ENCODE data around the gene KIAA0586. TPM values are rescaled to one million over a fixed set of nuclear protein-coding genes. Genes with fewer than 3 reads are reported as not detected.
"Not testable (repeated sequence)": the region's sequence is repeated elsewhere in the genome, so short reads cannot be mapped to it uniquely, and the experiment has no call there.

Gene KIAA0586
- total RNA-seq, 2 donors from 2014 or later: 37.3 to 47.2 TPM

- Mint-ChIP-seq H3K9me3 (no peaks in the 10 kb centered on the region), H3K36me3 (no peaks in the 10 kb centered on the region), H3K27ac (no peak overlapping the region)
- DNase-seq (ENCODE audit: low spot score in 2 of 2): no peak
- peak in 1 of 2 donors; percentile 28 for ATAC-seq
These were observed 136.5 kb downstream of the KIAA0586 start for GRCh38 chr14:58563978-58564377.

GRCh38 chr14:58565832-58566231 is 138.3 kb downstream of the KIAA0586 start:
- Mint-ChIP-seq H3K36me3 (no peaks in the 10 kb centered on the region), H3K9me3 (no peaks in the 10 kb centered on the region), H3K27ac (no peak overlapping the region)
- DNase-seq (ENCODE audit: low spot score in 2 of 2) (no peak), ATAC-seq (no peak)

- H3K36me3 Mint-ChIP-seq: no peaks in the 10 kb centered on the region
- DNase-seq (ENCODE audit: low spot score in 2 of 2) (no peak), ATAC-seq (no peak)
- no peak overlapping the region for H3K27ac Mint-ChIP-seq
- H3K9me3 Mint-ChIP-seq: no peaks in the 10 kb centered on the region
These were observed 139.5 kb downstream of the KIAA0586 start for GRCh38 chr14:58566979-58567378.

GRCh38 chr14:58568322-58568721 is 140.8 kb downstream of the KIAA0586 start:
- H3K36me3 Mint-ChIP-seq: no peaks in the 10 kb centered on the region
- H3K27ac Mint-ChIP-seq: no peak overlapping the region
- DNase-seq (ENCODE audit: low spot score in 2 of 2) (no peak), ATAC-seq (no peak)
- no peaks in the 10 kb centered on the region for H3K9me3 Mint-ChIP-seq

GRCh38 chr14:58571256-58571655 is 143.7 kb downstream of the KIAA0586 start:
- no peak for ATAC-seq
- no peak for DNase-seq (ENCODE audit: low spot score in 2 of 2)
- peak overlapping the region; percentile 88 to 96 for H3K27ac Mint-ChIP-seq
- H3K9me3 Mint-ChIP-seq: no peaks in the 10 kb centered on the region
- no peaks in the 10 kb centered on the region for H3K36me3 Mint-ChIP-seq

GRCh38 chr14:58571769-58572472 is 144.4 kb downstream of the KIAA0586 start:
- no peaks in the 10 kb centered on the region for H3K36me3 Mint-ChIP-seq
- DNase-seq (ENCODE audit: low spot score in 2 of 2) (peak in 1 of 2 donors; percentile 43), ATAC-seq (peak; percentile 89 to 92)
- H3K9me3 Mint-ChIP-seq: no peaks in the 10 kb centered on the region
- peak overlapping the region; percentile 88 to 96 for H3K27ac Mint-ChIP-seq

- no peaks in the 10 kb centered on the region for H3K36me3 Mint-ChIP-seq
- DNase-seq (ENCODE audit: low spot score in 2 of 2) (no peak), ATAC-seq (no peak)
- H3K9me3 Mint-ChIP-seq: no peaks in the 10 kb centered on the region
- H3K27ac Mint-ChIP-seq: peak overlapping the region; percentile 88 to 96
These were observed 144.9 kb downstream of the KIAA0586 start for GRCh38 chr14:58572473-58572853.

- Mint-ChIP-seq H3K9me3 (no peaks in the 10 kb centered on the region), H3K36me3 (no peaks in the 10 kb centered on the region), H3K27ac (peak overlapping the region in 1 of 2 donors; percentile 88)
- ATAC-seq (no peak), DNase-seq (ENCODE audit: low spot score in 2 of 2) (no peak)
These were observed 145.3 kb downstream of the KIAA0586 start for GRCh38 chr14:58572863-58573262.

GRCh38 chr14:58574623-58575022 is 147.1 kb downstream of the KIAA0586 start:
- H3K9me3 Mint-ChIP-seq: no peaks in the 10 kb centered on the region
- ATAC-seq: no peak
- no peak for DNase-seq (ENCODE audit: low spot score in 2 of 2)
- H3K36me3 Mint-ChIP-seq: no peaks in the 10 kb centered on the region
- H3K27ac Mint-ChIP-seq: no peak overlapping the region

- no peaks in the 10 kb centered on the region for H3K9me3 Mint-ChIP-seq
- H3K36me3 Mint-ChIP-seq: peaks cover 0 to 7% of the 10 kb centered on the region in 2 donors
- H3K27ac Mint-ChIP-seq: peak overlapping the region in 1 of 2 donors; percentile 14
- DNase-seq (ENCODE audit: low spot score in 2 of 2) (no peak), ATAC-seq (no peak)
These were observed 148.4 kb downstream of the KIAA0586 start for GRCh38 chr14:58575956-58576355.

- H3K9me3 Mint-ChIP-seq; H3K27ac Mint-ChIP-seq; DNase-seq (ENCODE audit: low spot score in 2 of 2); ATAC-seq: not testable (repeated sequence)
- H3K36me3 Mint-ChIP-seq: peaks cover 12 to 18% of the 10 kb centered on the region in 2 donors
These were observed 152.5 kb downstream of the KIAA0586 start for GRCh38 chr14:58580035-58580434.

GRCh38 chr14:58581389-58581788 is 153.9 kb downstream of the KIAA0586 start:
- H3K27ac Mint-ChIP-seq; H3K9me3 Mint-ChIP-seq; ATAC-seq; DNase-seq (ENCODE audit: low spot score in 2 of 2): not testable (repeated sequence)
- H3K36me3 Mint-ChIP-seq: peaks cover 12 to 18% of the 10 kb centered on the region in 2 donors

- Mint-ChIP-seq H3K27ac (no peak overlapping the region), H3K9me3 (peaks cover 6 to 10% of the 10 kb centered on the region in 2 donors), H3K36me3 (peaks cover 12 to 18% of the 10 kb centered on the region in 2 donors)
- no peak for ATAC-seq
- no peak for DNase-seq (ENCODE audit: low spot score in 2 of 2)
These were observed 156.9 kb downstream of the KIAA0586 start for GRCh38 chr14:58584383-58584782.

GRCh38 chr14:58587271-58587670 is 159.8 kb downstream of the KIAA0586 start:
- Mint-ChIP-seq H3K36me3 (peaks cover 10 to 12% of the 10 kb centered on the region in 2 donors), H3K27ac (no peak overlapping the region), H3K9me3 (peaks cover 6 to 10% of the 10 kb centered on the region in 2 donors)
- no peak for DNase-seq (ENCODE audit: low spot score in 2 of 2)
- ATAC-seq: no peak

- H3K27ac Mint-ChIP-seq; DNase-seq (ENCODE audit: low spot score in 2 of 2); ATAC-seq; H3K9me3 Mint-ChIP-seq; H3K36me3 Mint-ChIP-seq: not testable (repeated sequence)
These were observed 160.8 kb downstream of the KIAA0586 start for GRCh38 chr14:58588321-58588720.

GRCh38 chr14:58593977-58594376 is 166.5 kb downstream of the KIAA0586 start:
- peaks cover 8 to 12% of the 10 kb centered on the region in 2 donors for H3K36me3 Mint-ChIP-seq
- DNase-seq (ENCODE audit: low spot score in 2 of 2): no peak
- no peak overlapping the region for H3K27ac Mint-ChIP-seq
- ATAC-seq: peak in 1 of 2 donors; percentile 44
- peaks cover 7% of the 10 kb centered on the region in 2 donors for H3K9me3 Mint-ChIP-seq

GRCh38 chr14:58597041-58597440 is 169.5 kb downstream of the KIAA0586 start:
- peaks cover 8 to 12% of the 10 kb centered on the region in 2 donors for H3K36me3 Mint-ChIP-seq
- ATAC-seq (no peak), DNase-seq (ENCODE audit: low spot score in 2 of 2) (no peak)
- H3K27ac Mint-ChIP-seq: no peak overlapping the region
- H3K9me3 Mint-ChIP-seq: peaks cover 7% of the 10 kb centered on the region in 2 donors

All from activated naive CD4-positive, alpha-beta T cell treated with anti-CD3 and anti-CD28 coated beads, Interleukin-2, amount 50 U/mL, for 72 hours (primary cell).